CD4-positive, alpha-beta memory T cell (primary cell): Measurements from ENCODE around the gene GLO1. TPM values are rescaled to one million over a fixed set of nuclear protein-coding genes. Genes with fewer than 3 reads are reported as not detected.
A peak's percentile ranks its signal among the peaks of the same experiment; 100 is the strongest.

Experiments
- CTCF ChIA-PET: fragments of 350-600 bp; sonication (Branson Sonifier 250); formaldehyde crosslinking; loops from one replicate; lab custom pipeline; 2021; ENCODE audit warnings: inconsistent platforms; ENCODE audit not compliant: partially characterized antibody; lab: Charles Lee
- POLR2A ChIA-PET: fragments of 350-600 bp; sonication (Branson Sonifier 250); formaldehyde crosslinking; loops from one replicate; lab custom pipeline; 2021; ENCODE audit not compliant: partially characterized antibody; lab: Charles Lee
- DNase-seq, 5 donors: peaks; one replicate each; pipeline versions ENCODE4 v3.0.0 to v3.0.0-alpha.2; 2020 to 2022; ENCODE audit warnings: mixed read lengths in 1 of 5
- H3K27ac ChIP-seq: one replicate; pipeline ENCODE4 v1.7.0; 2013; ENCODE audit warnings: low read depth, low read length
- H3K27me3 ChIP-seq: 2 replicates; pipeline ENCODE4 v1.7.0; 2013; ENCODE audit warnings: mild to moderate bottlenecking, low read length, moderate library complexity; ENCODE audit not compliant: insufficient read depth
- H3K36me3 ChIP-seq: 2 replicates; pipeline ENCODE4 v1.7.0; 2013; ENCODE audit warnings: mild to moderate bottlenecking, low read length, moderate library complexity; ENCODE audit not compliant: insufficient read depth
- H3K4me1 ChIP-seq: 2 replicates; pipeline ENCODE4 v1.7.0; 2013; ENCODE audit warnings: mild to moderate bottlenecking, low read length, moderate library complexity; ENCODE audit not compliant: insufficient read depth
- H3K4me3 ChIP-seq, 2 donors: one replicate each; pipeline ENCODE4 v1.7.0; 2013; ENCODE audit warnings: low read length in 2 of 2, mild to moderate bottlenecking in 1 of 2
- H3K9me3 ChIP-seq, 2 donors: one replicate each; pipeline ENCODE4 v1.7.0; 2013; ENCODE audit warnings: low read length in 2 of 2, control low read depth in 1 of 2; ENCODE audit not compliant: control insufficient read depth in 1 of 2
- H3K27ac Mint-ChIP-seq, 7 donors: one replicate each; pipeline ENCODE4 v1.8.0; 2020 to 2021; ENCODE audit warnings: mixed read lengths in 7 of 7, mild to moderate bottlenecking in 6 of 7, inconsistent platforms in 3 of 7, moderate library complexity in 3 of 7
- H3K27me3 Mint-ChIP-seq, 2 donors: one replicate each; pipeline ENCODE4 v1.8.0; 2020 to 2021; ENCODE audit warnings: mixed read lengths in 2 of 2
- H3K36me3 Mint-ChIP-seq, 2 donors: one replicate each; pipeline ENCODE4 v1.8.0; 2020 to 2021; ENCODE audit warnings: mixed read lengths in 2 of 2, inconsistent platforms in 1 of 2, mild to moderate bottlenecking in 1 of 2
- H3K4me1 Mint-ChIP-seq, 4 donors: one replicate each; pipeline ENCODE4 v1.8.0; 2020 to 2021; ENCODE audit warnings: mixed read lengths in 4 of 4, mild to moderate bottlenecking in 1 of 4
- H3K4me3 Mint-ChIP-seq, 8 donors: one replicate each; pipeline ENCODE4 v1.8.0; 2020 to 2021; ENCODE audit warnings: mixed read lengths in 8 of 8, mild to moderate bottlenecking in 7 of 8, moderate library complexity in 6 of 8, inconsistent platforms in 3 of 8
- H3K9me3 Mint-ChIP-seq, 8 donors: one replicate each; pipeline ENCODE4 v1.8.0; 2020 to 2021; ENCODE audit warnings: mixed read lengths in 8 of 8, mild to moderate bottlenecking in 5 of 8, inconsistent platforms in 3 of 8, moderate library complexity in 1 of 8
- intact Hi-C: fragments of 100-400 bp; cut with micrococcal nuclease; formaldehyde crosslinking; loops from one replicate; pipeline ENCODE4 v1.15.1; 2023
- polyA plus RNA-seq, 2 donors: library from polyadenylated mRNA; unstranded; fragments of 300-500 nt; fragmentation: Illumina TruSeq; gene quantifications; one replicate each; pipeline ENCODE4 v1.2.3, GENCODE V29; 2021
- total RNA-seq, 2 experiments: library from RNA; stranded (reverse); gene quantifications; one replicate each; pipeline ENCODE4 v1.2.3, GENCODE V29; 2021

GLO1 gene
- total and polyA plus RNA-seq, 4 experiments from 2014 or later: 28.3 to 172 (median 55.5) TPM

GRCh38 chr6:38673397-38674165, 29.4 kb downstream of the GLO1 start:
- no peaks in the 10 kb centered on the region for H3K27me3 ChIP-seq
- peaks cover 9 to 21% (median 17%) of the 10 kb centered on the region in 4 donors for H3K4me1 Mint-ChIP-seq
- H3K4me1 ChIP-seq: peaks cover 9% of the 10 kb centered on the region
- peaks cover 36% of the 10 kb centered on the region in 2 donors for H3K36me3 Mint-ChIP-seq
- H3K36me3 ChIP-seq: no peaks in the 10 kb centered on the region
- peak overlapping the region in 1 of 7 donors; percentile 29 for H3K27ac Mint-ChIP-seq
- POLR2A ChIA-PET: no interaction called here
- no peak overlapping the region for H3K4me3 ChIP-seq
- CTCF ChIA-PET: no interaction called here
- DNase-seq: peak in 2 of 5 donors; percentile 12 to 39
- H3K4me3 Mint-ChIP-seq: peak overlapping the region in 2 of 8 donors; percentile 17 to 55
- H3K9me3 ChIP-seq: no peaks in the 10 kb centered on the region
- intact Hi-C loops: loop anchor here (5.0 to 10.0 kb wide), 3 partner anchors 176 to 1346 kb away; partner anchors contain the start of gene MDGA1
- no peaks in the 10 kb centered on the region for H3K27me3 Mint-ChIP-seq
- no peak overlapping the region for H3K27ac ChIP-seq
- peaks cover 0 to 3% (median 0%) of the 10 kb centered on the region in 8 donors for H3K9me3 Mint-ChIP-seq

GRCh38 chr6:38671885-38672467, 31.0 kb downstream of the GLO1 start:
- DNase-seq: peak; percentile 33 to 46 (median 42)
- Mint-ChIP-seq H3K27me3 (no peaks in the 10 kb centered on the region), H3K9me3 (peaks cover 0 to 3% (median 0%) of the 10 kb centered on the region in 8 donors), H3K4me3 (no peak overlapping the region), H3K27ac (peak overlapping the region in 2 of 7 donors; percentile 22 to 51), H3K4me1 (peaks cover 9 to 21% (median 17%) of the 10 kb centered on the region in 4 donors), H3K36me3 (peaks cover 27 to 28% of the 10 kb centered on the region in 2 donors)
- Histone ChIP-seq H3K4me1 (peaks cover 9% of the 10 kb centered on the region), H3K36me3 (no peaks in the 10 kb centered on the region), H3K27me3 (no peaks in the 10 kb centered on the region), H3K4me3 (no peak overlapping the region), H3K27ac (no peak overlapping the region), H3K9me3 (no peaks in the 10 kb centered on the region)
- POLR2A ChIA-PET: no interaction called here
- intact Hi-C loops: loop anchor here (2.0 to 10.0 kb wide), 4 partner anchors 175 to 1345 kb away; partner anchors contain the start of gene MDGA1
- CTCF ChIA-PET: interaction anchor here (1.0 kb wide), 1 partner anchor 8 kb away, joined by 3 read pairs; no protein-coding TSS in a partner anchor

GRCh38 chr6:38658418-38659167, 44.4 kb downstream of the GLO1 start:
- DNase-seq: no peak
- H3K27me3 Mint-ChIP-seq: no peaks in the 10 kb centered on the region
- ChIA-PET CTCF (no interaction called here), POLR2A (no interaction called here)
- H3K36me3 Mint-ChIP-seq: peaks cover 5 to 20% of the 10 kb centered on the region in 2 donors
- H3K27me3 ChIP-seq: no peaks in the 10 kb centered on the region
- no peak overlapping the region for H3K27ac Mint-ChIP-seq
- no peak overlapping the region for H3K4me3 ChIP-seq
- H3K9me3 Mint-ChIP-seq: no peaks in the 10 kb centered on the region
- no peaks in the 10 kb centered on the region for H3K9me3 ChIP-seq
- H3K4me1 Mint-ChIP-seq: no peaks in the 10 kb centered on the region
- intact Hi-C loops: no loop called here
- no peak overlapping the region for H3K27ac ChIP-seq
- no peaks in the 10 kb centered on the region for H3K4me1 ChIP-seq
- no peaks in the 10 kb centered on the region for H3K36me3 ChIP-seq
- no peak overlapping the region for H3K4me3 Mint-ChIP-seq

GRCh38 chr6:38656896-38657295, 46.0 kb downstream of the GLO1 start:
- ChIA-PET CTCF (no interaction called here), POLR2A (no interaction called here)
- Histone ChIP-seq H3K36me3 (no peaks in the 10 kb centered on the region), H3K27ac (no peak overlapping the region), H3K9me3 (no peaks in the 10 kb centered on the region), H3K4me1 (no peaks in the 10 kb centered on the region), H3K27me3 (no peaks in the 10 kb centered on the region), H3K4me3 (no peak overlapping the region)
- no peak overlapping the region for H3K4me3 Mint-ChIP-seq
- intact Hi-C loops: no loop called here
- DNase-seq: no peak
- H3K27ac Mint-ChIP-seq: no peak overlapping the region
- H3K36me3 Mint-ChIP-seq: peaks cover 5 to 18% of the 10 kb centered on the region in 2 donors
- no peaks in the 10 kb centered on the region for H3K27me3 Mint-ChIP-seq
- no peaks in the 10 kb centered on the region for H3K9me3 Mint-ChIP-seq
- no peaks in the 10 kb centered on the region for H3K4me1 Mint-ChIP-seq

- ChIA-PET CTCF (no interaction called here), POLR2A (no interaction called here)
- Mint-ChIP-seq H3K4me3 (no peak overlapping the region), H3K36me3 (peaks cover 8 to 30% of the 10 kb centered on the region in 2 donors), H3K9me3 (no peaks in the 10 kb centered on the region), H3K27me3 (no peaks in the 10 kb centered on the region), H3K4me1 (no peaks in the 10 kb centered on the region), H3K27ac (no peak overlapping the region)
- no peaks in the 10 kb centered on the region for H3K4me1 ChIP-seq
- no peaks in the 10 kb centered on the region for H3K9me3 ChIP-seq
- intact Hi-C loops: no loop called here
- H3K4me3 ChIP-seq: no peak overlapping the region
- H3K27ac ChIP-seq: no peak overlapping the region
- no peaks in the 10 kb centered on the region for H3K36me3 ChIP-seq
- H3K27me3 ChIP-seq: no peaks in the 10 kb centered on the region
- no peak for DNase-seq
These were observed 48.7 kb downstream of the GLO1 start for GRCh38 chr6:38654263-38654662.

- ChIA-PET CTCF (no interaction called here), POLR2A (no interaction called here)
- Histone ChIP-seq H3K27ac (no peak overlapping the region), H3K9me3 (no peaks in the 10 kb centered on the region), H3K4me1 (no peaks in the 10 kb centered on the region), H3K4me3 (no peak overlapping the region), H3K36me3 (no peaks in the 10 kb centered on the region), H3K27me3 (no peaks in the 10 kb centered on the region)
- peaks cover 5 to 27% of the 10 kb centered on the region in 2 donors for H3K36me3 Mint-ChIP-seq
- no peak overlapping the region for H3K4me3 Mint-ChIP-seq
- H3K27ac Mint-ChIP-seq: no peak overlapping the region
- DNase-seq: no peak
- intact Hi-C loops: no loop called here
- peaks cover 0 to 1% (median 0%) of the 10 kb centered on the region in 4 donors for H3K4me1 Mint-ChIP-seq
- no peaks in the 10 kb centered on the region for H3K27me3 Mint-ChIP-seq
- no peaks in the 10 kb centered on the region for H3K9me3 Mint-ChIP-seq
These were observed 51.7 kb downstream of the GLO1 start for GRCh38 chr6:38651121-38651784.
